Pancreas (tissue), 10 donors: ENCODE data around the gene ADAMTS6. TPM values are rescaled to one million over a fixed set of nuclear protein-coding genes. Genes with fewer than 3 reads are reported as not detected.

Experiments
- ATAC-seq, 4 donors: fragments of 200-7000 bp; cut with Tn5 transposase; one replicate each; pipeline versions ENCODE4 v1.8.0 to v1.9.1; 2020; ENCODE audit warnings: mild to moderate bottlenecking in 4 of 4, moderate library complexity in 4 of 4
- DNase-seq, 6 donors: peaks; one replicate each; pipeline ENCODE4 v3.0.0-alpha.2; 2020
- FAIRE-seq: peaks from 2 replicates; lab custom pipeline; 2012; peaks lifted over from hg19 to GRCh38; lab: Jason Lieb, UNC
- H3K27ac ChIP-seq, 4 donors: fragments of 200-600 bp; sonication (generic); 1 replicate in 3 of 4; 2 replicates in 1 of 4; pipeline versions ENCODE4 v1.5.0 to v1.8.0; 2020
- H3K27me3 ChIP-seq, 4 donors: fragments of 200-600 bp; one replicate each; pipeline ENCODE4 v1.8.0; 2021
- H3K36me3 ChIP-seq, 3 donors: fragments of 200-600 bp; sonication (generic) in 1 of 3; one replicate each; pipeline versions ENCODE4 v1.5.0 to v1.8.0; 2020 to 2021
- H3K4me1 ChIP-seq, 3 donors: fragments of 200-600 bp; one replicate each; pipeline ENCODE4 v1.8.0; 2021
- H3K4me3 ChIP-seq, 4 donors: fragments of 200-600 bp; sonication (generic) in 2 of 4; one replicate each; pipeline versions ENCODE4 v1.5.0 to v1.8.0; 2020 to 2021
- H3K9me3 ChIP-seq, 4 donors: fragments of 200-600 bp; one replicate each; pipeline ENCODE4 v1.8.0; 2021
- CTCF ChIP-seq, 4 donors: fragments of 200-600 bp; sonication (generic) in 3 of 4; IDR thresholded peaks; one replicate each; pipeline versions ENCODE4 v1.5.0 to v1.8.0; 2021; ENCODE audit warnings: antibody characterized with exemption in 4 of 4
- WGBS, 2 donors: extraction: QIAGEN DNeasy Blood & Tissue Kit; methylation state at CpG; one replicate each; pipeline ENCODE4 v1.1.7; 2013; 5-methylcytosine and 5-hydroxymethylcytosine counted together
- intact Hi-C, 3 donors: fragments of 100-400 bp; cut with DNase I; formaldehyde crosslinking; loops; one replicate each; pipeline versions ENCODE4 v1.11.1 to v1.14.2; 2022
- polyA plus RNA-seq, 2 donors: library from polyadenylated mRNA; stranded (reverse); fragments of 200-250 nt; gene quantifications; one replicate each; pipeline ENCODE4 v1.2.3, GENCODE V29; 2013
- total RNA-seq, 6 donors: library from RNA; stranded (reverse); fragmentation: NEBNext Ultra II Directional in 4 of 6; extraction: Animal tissue kit (Norgen Biotek cat#: 25700) in 4 of 6; gene quantifications; one replicate each; pipeline versions ENCODE4 v1.2.1 to v1.2.4, GENCODE V29; 2021 to 2023
- donor health status: healthy with polysubstance abuse.
- donor health status: DM: no; HTN: no; CAD: no; lungs with moderate emphysema.
- donor health status: DM: no; HTN: no; CAD: no.
- donor health status: control.
- donor health status: control.
- donor health status: Bipolar disorder and iron deficiency.
- donor health status: DM: yes; HTN: yes; CAD: no.
- donor health status: DM: no; HTN: no; CAD: no.
- donor health status: DM: no; HTN: no; CAD: no.
- donor health status: DM: yes; HTN: yes; CAD: no.

ADAMTS6 gene
- total and polyA plus RNA-seq, 8 donors = 0.14 to 0.70 (median 0.30) TPM

GRCh38 chr5:65288657-65289056 lies 193.1 kb downstream of the ADAMTS6 start:
- Histone ChIP-seq H3K36me3 (no peaks in the 10 kb centered on the region), H3K4me1 (no peaks in the 10 kb centered on the region), H3K9me3 (no peaks in the 10 kb centered on the region), H3K4me3 (no peak overlapping the region), H3K27me3 (no peaks in the 10 kb centered on the region), H3K27ac (no peak overlapping the region)
- TF ChIP-seq CTCF (IDR thresholded peaks at IDR 0.05) = no peak
- no peak for FAIRE-seq
- ATAC-seq = no peak
- 69 to 80% methylated on average over 2 of the region's 2 CpGs for WGBS, 2 donors
- intact Hi-C loops = no loop called here
- no peak for DNase-seq

- H3K36me3 ChIP-seq = no peaks in the 10 kb centered on the region
- intact Hi-C loops = no loop called here
- 57 to 61% methylated on average over 2 of the region's 2 CpGs for WGBS, 2 donors
- no peak for DNase-seq
- no peak for ATAC-seq
- no peak overlapping the region for H3K4me3 ChIP-seq
- H3K27ac ChIP-seq = no peak overlapping the region
- no peak for TF ChIP-seq CTCF (IDR thresholded peaks at IDR 0.05)
- no peaks in the 10 kb centered on the region for H3K9me3 ChIP-seq
- H3K4me1 ChIP-seq = no peaks in the 10 kb centered on the region
- FAIRE-seq = no peak
- H3K27me3 ChIP-seq = no peaks in the 10 kb centered on the region
These were observed 202.1 kb downstream of the ADAMTS6 start for GRCh38 chr5:65279603-65280002.

- ATAC-seq (no peak), DNase-seq (no peak), FAIRE-seq (no peak)
- Histone ChIP-seq H3K27me3 (no peaks in the 10 kb centered on the region), H3K4me1 (no peaks in the 10 kb centered on the region), H3K27ac (no peak overlapping the region), H3K36me3 (no peaks in the 10 kb centered on the region), H3K9me3 (no peaks in the 10 kb centered on the region), H3K4me3 (no peak overlapping the region)
- no peak for TF ChIP-seq CTCF (IDR thresholded peaks at IDR 0.05)
- WGBS, 2 donors = 41 to 56% methylated on average over 1 of the region's 1 CpG
- intact Hi-C loops = no loop called here
These were observed 205.4 kb downstream of the ADAMTS6 start for GRCh38 chr5:65276178-65276890.

- intact Hi-C loops = no loop called here
- Histone ChIP-seq H3K4me1 (no peaks in the 10 kb centered on the region), H3K27ac (no peak overlapping the region), H3K9me3 (no peaks in the 10 kb centered on the region), H3K27me3 (no peaks in the 10 kb centered on the region), H3K4me3 (no peak overlapping the region), H3K36me3 (no peaks in the 10 kb centered on the region)
- WGBS, 2 donors = 72 to 88% methylated on average over 1 of the region's 1 CpG
- DNase-seq (no peak), ATAC-seq (no peak), FAIRE-seq (no peak)
- no peak for TF ChIP-seq CTCF (IDR thresholded peaks at IDR 0.05)
These were observed 209.8 kb downstream of the ADAMTS6 start for GRCh38 chr5:65271906-65272305.

- H3K9me3 ChIP-seq = no peaks in the 10 kb centered on the region
- WGBS, 2 donors = 72 to 83% methylated on average over 8 of the region's 8 CpGs
- intact Hi-C loops = no loop called here
- TF ChIP-seq CTCF (IDR thresholded peaks at IDR 0.05) = no peak
- no peak for ATAC-seq
- H3K4me3 ChIP-seq = no peak overlapping the region
- no peaks in the 10 kb centered on the region for H3K27me3 ChIP-seq
- no peaks in the 10 kb centered on the region for H3K36me3 ChIP-seq
- no peak for DNase-seq
- no peak overlapping the region for H3K27ac ChIP-seq
- FAIRE-seq = no peak
- no peaks in the 10 kb centered on the region for H3K4me1 ChIP-seq
These were observed 213.2 kb downstream of the ADAMTS6 start for GRCh38 chr5:65268525-65268924.
